ENCODE measurements around the gene MSRB3.

GRCh38 chr12:65391711-65392110, 113.2 kb downstream of the MSRB3 start:
- no peak for TF ChIP-seq ELK1 (IDR thresholded peaks at IDR 0.05; ENCODE audit: borderline replicate concordance, low read depth, low read length)
- TF ChIP-seq MAFK (IDR thresholded peaks at IDR 0.05; ENCODE audit: low read depth, low read length), result no peak
- TF ChIP-seq CTCF (conservative IDR thresholded peaks at IDR 0.05; ENCODE audit: low read depth, low read length), result no peak
- TF ChIP-seq MXI1 (IDR thresholded peaks at IDR 0.05; ENCODE audit: borderline replicate concordance, low read depth, low read length), result no peak

Data from IMR-90 (cell line).